HepG2 (cell line): ENCODE data around the gene CHMP1A. TPM values are rescaled to one million over a fixed set of nuclear protein-coding genes. Genes with fewer than 3 reads are reported as not detected.

ENCODE experiments used
- ASH2L ChIP-seq: fragments of 300-600, 200-600 bp; sonication (generic); IDR thresholded peaks from 2 replicates; pipeline ENCODE4 v1.7.0; 2017; ENCODE audit warnings: low read depth, mild to moderate bottlenecking, moderate library complexity, mixed read lengths, low read length; ENCODE audit not compliant: insufficient read length
- BRD4 ChIP-seq: sonication (generic); formaldehyde crosslinking; IDR thresholded peaks from 2 replicates; pipeline ENCODE4 v1.4.0; 2020; ENCODE audit warnings: missing genetic modification reagents
- CENPX ChIP-seq: sonication (generic); formaldehyde crosslinking; IDR thresholded peaks from 2 replicates; pipeline ENCODE4 v1.9.0; 2021; ENCODE audit warnings: mild to moderate bottlenecking, missing genetic modification reagents, moderate library complexity
- DMAP1 ChIP-seq: IDR thresholded peaks from 2 replicates; pipeline ENCODE4 v1.6.1; 2016
- DR1 ChIP-seq: sonication (generic); formaldehyde crosslinking; IDR thresholded peaks from 2 replicates; pipeline ENCODE4 v1.8.0; 2021; ENCODE audit warnings: mild to moderate bottlenecking, missing genetic modification reagents, inconsistent platforms
- ESRRA ChIP-seq: sonication (generic); formaldehyde crosslinking; IDR thresholded peaks from 2 replicates; pipeline ENCODE4 v1.5.1; 2020; ENCODE audit warnings: mild to moderate bottlenecking, low read depth, missing genetic modification reagents
- FIP1L1 ChIP-seq: fragments of 200-400 bp; formaldehyde crosslinking; IDR thresholded peaks from 2 replicates; pipeline ENCODE4 v1.6.1; 2018; ENCODE audit warnings: low read depth, mild to moderate bottlenecking, low read length, moderate library complexity, borderline replicate concordance; ENCODE audit not compliant: insufficient read depth
- HMG20A ChIP-seq: IDR thresholded peaks from 2 replicates; pipeline ENCODE4 v1.6.1; 2016; ENCODE audit warnings: borderline replicate concordance
- JARID2 ChIP-seq: sonication (generic); formaldehyde crosslinking; IDR thresholded peaks from 2 replicates; pipeline ENCODE4 v1.8.1; 2023; ENCODE audit warnings: missing genetic modification reagents, inconsistent platforms; ENCODE audit not compliant: insufficient replicate concordance
- MAFK ChIP-seq, 2 experiments: IDR thresholded peaks in 1 of 2; conservative IDR thresholded peaks in 1 of 2; 2 replicates each; pipeline ENCODE4 v1.6.1; 2011; ENCODE audit warnings: improper control_type of control experiment in 2 of 2, low read length in 2 of 2
- MEIS1 ChIP-seq: sonication (generic); formaldehyde crosslinking; IDR thresholded peaks from 2 replicates; pipeline ENCODE4 v1.9.0; 2021; ENCODE audit warnings: mild to moderate bottlenecking, missing genetic modification reagents, moderate library complexity, borderline replicate concordance
- MTF1 ChIP-seq: sonication (generic); formaldehyde crosslinking; IDR thresholded peaks from 2 replicates; pipeline ENCODE4 v1.5.0; 2020; ENCODE audit warnings: missing genetic modification reagents
- MYC ChIP-seq: sonication (generic); formaldehyde crosslinking; IDR thresholded peaks from 2 replicates; pipeline ENCODE4 v1.9.0; 2021; ENCODE audit warnings: missing genetic modification reagents, borderline replicate concordance
- SYNCRIP ChIP-seq: fragments of 200-400 bp; formaldehyde crosslinking; IDR thresholded peaks from 2 replicates; pipeline ENCODE4 v1.6.1; 2018; ENCODE audit warnings: mild to moderate bottlenecking, low read depth, low read length; ENCODE audit not compliant: insufficient read depth
- ZKSCAN8 ChIP-seq: IDR thresholded peaks from 2 replicates; pipeline ENCODE4 v1.6.1; 2016; ENCODE audit warnings: borderline replicate concordance, missing genetic modification reagents, missing compliant biosample characterization
- polyA plus RNA-seq, 8 experiments: library from polyadenylated mRNA; depleted of rRNA in 3 of 8; stranded (reverse) in 7 of 8; unstranded in 1 of 8; fragments of >200 nt; fragmentation: Illumina TruSeq in 4 of 8; extraction: Trizol in 4 of 8; gene quantifications; 2 replicates each; pipeline versions ENCODE4 v1.2.1 to v1.2.3, GENCODE V29; 2011 to 2016; ENCODE audit warnings: low read depth in 4 of 8, missing spikeins in 1 of 8, mixed read lengths in 1 of 8; ENCODE audit not compliant: insufficient read depth in 1 of 8
- total RNA-seq, 5 experiments: library from RNA; depleted of rRNA; stranded (reverse); fragments of >200 nt; fragmentation: Illumina TruSeq; extraction: Trizol; gene quantifications; 2 replicates each; pipeline ENCODE4 v1.2.3, GENCODE V29; 2016; ENCODE audit warnings: low read depth in 1 of 5
- TF ChIP-seq, protein P1 (sequence below): sonication (generic); formaldehyde crosslinking; IDR thresholded peaks from 2 replicates; pipeline ENCODE4 v1.4.0; 2020; ENCODE audit warnings: missing genetic modification reagents, borderline replicate concordance
- TF ChIP-seq, protein P2 (sequence below), 2 experiments: fragments of 450-650 bp in 1 of 2; sonication (generic) in 1 of 2; formaldehyde crosslinking; IDR thresholded peaks; 2 replicates each; pipeline versions ENCODE4 v1.5.0 to v1.8.0; 2020 to 2022; ENCODE audit warnings: mild to moderate bottlenecking in 1 of 2, missing genetic modification reagents in 1 of 2
- TF ChIP-seq, protein P3 (sequence below): sonication (generic); formaldehyde crosslinking; IDR thresholded peaks from 2 replicates; pipeline ENCODE4 v1.9.0; 2021; ENCODE audit warnings: mild to moderate bottlenecking, missing genetic modification reagents

CHMP1A gene
- total and polyA plus RNA-seq, 2 of the 13 experiments (the other 11 are each of a cell fraction or from before 2014, with no cell fraction given), result 69.4 to 73.3 TPM

DNA sequence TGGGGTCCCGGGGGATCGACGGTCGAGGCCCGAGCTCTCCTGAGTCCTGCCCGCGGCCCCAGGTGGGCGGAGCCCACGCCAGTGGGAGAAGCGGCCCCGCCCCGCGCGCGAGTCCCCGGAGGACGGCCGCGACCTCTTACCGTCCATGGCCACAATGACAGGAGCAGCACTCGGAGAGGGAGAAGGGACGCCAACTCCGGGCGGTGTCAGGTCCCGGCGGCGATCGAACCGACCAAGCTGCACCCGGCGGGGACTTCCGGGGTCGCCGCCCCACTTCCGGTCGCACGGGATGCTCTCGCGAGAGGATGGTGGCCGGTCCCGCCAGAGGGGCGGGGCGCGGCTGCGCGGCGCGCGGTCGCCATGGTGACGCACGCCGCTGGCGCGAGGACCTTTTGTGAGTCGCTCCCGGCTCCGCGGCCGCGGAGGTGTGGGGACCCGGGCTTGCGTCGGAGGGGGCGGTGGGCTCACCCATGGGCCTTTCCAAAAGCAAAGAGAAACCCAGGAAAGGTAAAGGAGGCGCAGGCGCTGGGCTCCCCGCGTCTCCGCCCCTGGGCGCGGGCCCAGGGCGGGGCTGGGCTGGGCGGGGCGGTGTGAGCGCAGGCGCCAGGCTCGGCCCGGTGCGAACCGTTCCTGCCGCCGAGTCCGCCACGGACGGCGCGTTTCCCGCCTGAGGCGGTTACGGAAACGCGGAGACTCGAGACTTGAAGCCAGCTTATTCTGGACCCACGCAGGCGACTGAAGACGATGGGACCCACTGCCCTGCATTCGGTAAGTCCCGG lies at the start of gene CHMP1A, which contains the start of gene SPATA33 (continued):
- TF ChIP-seq, protein P1, sequence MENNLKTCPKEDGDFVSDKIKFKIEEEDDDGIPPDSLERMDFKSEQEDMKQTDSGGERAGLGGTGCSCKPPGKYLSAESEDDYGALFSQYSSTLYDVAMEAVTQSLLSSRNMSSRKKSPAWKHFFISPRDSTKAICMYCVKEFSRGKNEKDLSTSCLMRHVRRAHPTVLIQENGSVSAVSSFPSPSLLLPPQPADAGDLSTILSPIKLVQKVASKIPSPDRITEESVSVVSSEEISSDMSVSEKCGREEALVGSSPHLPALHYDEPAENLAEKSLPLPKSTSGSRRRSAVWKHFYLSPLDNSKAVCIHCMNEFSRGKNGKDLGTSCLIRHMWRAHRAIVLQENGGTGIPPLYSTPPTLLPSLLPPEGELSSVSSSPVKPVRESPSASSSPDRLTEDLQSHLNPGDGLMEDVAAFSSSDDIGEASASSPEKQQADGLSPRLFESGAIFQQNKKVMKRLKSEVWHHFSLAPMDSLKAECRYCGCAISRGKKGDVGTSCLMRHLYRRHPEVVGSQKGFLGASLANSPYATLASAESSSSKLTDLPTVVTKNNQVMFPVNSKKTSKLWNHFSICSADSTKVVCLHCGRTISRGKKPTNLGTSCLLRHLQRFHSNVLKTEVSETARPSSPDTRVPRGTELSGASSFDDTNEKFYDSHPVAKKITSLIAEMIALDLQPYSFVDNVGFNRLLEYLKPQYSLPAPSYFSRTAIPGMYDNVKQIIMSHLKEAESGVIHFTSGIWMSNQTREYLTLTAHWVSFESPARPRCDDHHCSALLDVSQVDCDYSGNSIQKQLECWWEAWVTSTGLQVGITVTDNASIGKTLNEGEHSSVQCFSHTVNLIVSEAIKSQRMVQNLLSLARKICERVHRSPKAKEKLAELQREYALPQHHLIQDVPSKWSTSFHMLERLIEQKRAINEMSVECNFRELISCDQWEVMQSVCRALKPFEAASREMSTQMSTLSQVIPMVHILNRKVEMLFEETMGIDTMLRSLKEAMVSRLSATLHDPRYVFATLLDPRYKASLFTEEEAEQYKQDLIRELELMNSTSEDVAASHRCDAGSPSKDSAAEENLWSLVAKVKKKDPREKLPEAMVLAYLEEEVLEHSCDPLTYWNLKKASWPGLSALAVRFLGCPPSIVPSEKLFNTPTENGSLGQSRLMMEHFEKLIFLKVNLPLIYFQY, result no peak; the same call in 1 of the 2 replicates
- TF ChIP-seq SYNCRIP (no peak), CENPX (CRISPR knock-in tag) (no peak), BRD4 (CRISPR knock-in tag) (no peak), DMAP1 (peak; percentile 88), ESRRA (CRISPR knock-in tag) (no peak), HMG20A (CRISPR knock-in tag) (no peak), FIP1L1 (no peak), JARID2 (peak; percentile 69), MAFK (conservative IDR thresholded peaks at IDR 0.05 in 1 of 2, IDR thresholded peaks at IDR 0.05 in 1 of 2; ENCODE audit: low read length in 2 of 2) (no peak), ASH2L (peak; percentile 98), ZKSCAN8 (CRISPR knock-in tag) (peak; percentile 31; the same call in 1 of the 2 replicates), MTF1 (CRISPR knock-in tag) (peak; percentile 91), MYC (CRISPR knock-in tag) (peak; percentile 67), MEIS1 (CRISPR knock-in tag) (no peak; the same call in 1 of the 2 replicates), DR1 (peak; percentile 15; the same call in 1 of the 2 replicates)
- TF ChIP-seq, protein P2, sequence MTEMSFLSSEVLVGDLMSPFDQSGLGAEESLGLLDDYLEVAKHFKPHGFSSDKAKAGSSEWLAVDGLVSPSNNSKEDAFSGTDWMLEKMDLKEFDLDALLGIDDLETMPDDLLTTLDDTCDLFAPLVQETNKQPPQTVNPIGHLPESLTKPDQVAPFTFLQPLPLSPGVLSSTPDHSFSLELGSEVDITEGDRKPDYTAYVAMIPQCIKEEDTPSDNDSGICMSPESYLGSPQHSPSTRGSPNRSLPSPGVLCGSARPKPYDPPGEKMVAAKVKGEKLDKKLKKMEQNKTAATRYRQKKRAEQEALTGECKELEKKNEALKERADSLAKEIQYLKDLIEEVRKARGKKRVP (CRISPR knock-in tag; IDR thresholded peaks at IDR 0.05), result no peak
- TF ChIP-seq, protein P3, sequence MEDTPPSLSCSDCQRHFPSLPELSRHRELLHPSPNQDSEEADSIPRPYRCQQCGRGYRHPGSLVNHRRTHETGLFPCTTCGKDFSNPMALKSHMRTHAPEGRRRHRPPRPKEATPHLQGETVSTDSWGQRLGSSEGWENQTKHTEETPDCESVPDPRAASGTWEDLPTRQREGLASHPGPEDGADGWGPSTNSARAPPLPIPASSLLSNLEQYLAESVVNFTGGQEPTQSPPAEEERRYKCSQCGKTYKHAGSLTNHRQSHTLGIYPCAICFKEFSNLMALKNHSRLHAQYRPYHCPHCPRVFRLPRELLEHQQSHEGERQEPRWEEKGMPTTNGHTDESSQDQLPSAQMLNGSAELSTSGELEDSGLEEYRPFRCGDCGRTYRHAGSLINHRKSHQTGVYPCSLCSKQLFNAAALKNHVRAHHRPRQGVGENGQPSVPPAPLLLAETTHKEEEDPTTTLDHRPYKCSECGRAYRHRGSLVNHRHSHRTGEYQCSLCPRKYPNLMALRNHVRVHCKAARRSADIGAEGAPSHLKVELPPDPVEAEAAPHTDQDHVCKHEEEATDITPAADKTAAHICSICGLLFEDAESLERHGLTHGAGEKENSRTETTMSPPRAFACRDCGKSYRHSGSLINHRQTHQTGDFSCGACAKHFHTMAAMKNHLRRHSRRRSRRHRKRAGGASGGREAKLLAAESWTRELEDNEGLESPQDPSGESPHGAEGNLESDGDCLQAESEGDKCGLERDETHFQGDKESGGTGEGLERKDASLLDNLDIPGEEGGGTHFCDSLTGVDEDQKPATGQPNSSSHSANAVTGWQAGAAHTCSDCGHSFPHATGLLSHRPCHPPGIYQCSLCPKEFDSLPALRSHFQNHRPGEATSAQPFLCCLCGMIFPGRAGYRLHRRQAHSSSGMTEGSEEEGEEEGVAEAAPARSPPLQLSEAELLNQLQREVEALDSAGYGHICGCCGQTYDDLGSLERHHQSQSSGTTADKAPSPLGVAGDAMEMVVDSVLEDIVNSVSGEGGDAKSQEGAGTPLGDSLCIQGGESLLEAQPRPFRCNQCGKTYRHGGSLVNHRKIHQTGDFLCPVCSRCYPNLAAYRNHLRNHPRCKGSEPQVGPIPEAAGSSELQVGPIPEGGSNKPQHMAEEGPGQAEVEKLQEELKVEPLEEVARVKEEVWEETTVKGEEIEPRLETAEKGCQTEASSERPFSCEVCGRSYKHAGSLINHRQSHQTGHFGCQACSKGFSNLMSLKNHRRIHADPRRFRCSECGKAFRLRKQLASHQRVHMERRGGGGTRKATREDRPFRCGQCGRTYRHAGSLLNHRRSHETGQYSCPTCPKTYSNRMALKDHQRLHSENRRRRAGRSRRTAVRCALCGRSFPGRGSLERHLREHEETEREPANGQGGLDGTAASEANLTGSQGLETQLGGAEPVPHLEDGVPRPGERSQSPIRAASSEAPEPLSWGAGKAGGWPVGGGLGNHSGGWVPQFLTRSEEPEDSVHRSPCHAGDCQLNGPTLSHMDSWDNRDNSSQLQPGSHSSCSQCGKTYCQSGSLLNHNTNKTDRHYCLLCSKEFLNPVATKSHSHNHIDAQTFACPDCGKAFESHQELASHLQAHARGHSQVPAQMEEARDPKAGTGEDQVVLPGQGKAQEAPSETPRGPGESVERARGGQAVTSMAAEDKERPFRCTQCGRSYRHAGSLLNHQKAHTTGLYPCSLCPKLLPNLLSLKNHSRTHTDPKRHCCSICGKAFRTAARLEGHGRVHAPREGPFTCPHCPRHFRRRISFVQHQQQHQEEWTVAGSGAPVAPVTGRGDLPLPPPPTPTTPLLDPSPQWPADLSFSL (CRISPR knock-in tag), result no peak
